Measurements from ENCODE around the gene NSG2. TPM values are rescaled to one million over a fixed set of nuclear protein-coding genes. Genes with fewer than 3 reads are reported as not detected.

Gene NSG2
- total RNA-seq, 1 experiment from 2014 or later = not detected

DNA sequence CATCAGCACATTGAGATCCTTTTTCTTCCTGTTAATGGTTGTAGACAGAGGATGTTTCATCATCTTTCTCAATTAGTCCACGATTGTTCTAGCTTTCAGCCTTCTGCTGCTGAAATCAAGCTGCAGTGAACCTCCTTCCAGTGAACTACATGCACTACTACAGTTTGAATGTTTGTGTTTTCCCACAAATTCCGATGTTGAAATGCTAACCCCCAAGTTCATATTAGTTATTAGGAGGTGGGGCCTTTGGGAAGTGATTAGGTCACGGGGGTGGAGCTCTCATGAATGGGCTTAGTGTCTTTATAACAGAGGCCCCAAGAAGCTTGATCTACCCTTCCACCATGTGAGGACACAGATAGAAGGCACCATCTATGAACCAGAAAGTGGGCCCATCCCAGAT, 32.9 kb downstream of the NSG2 start:
- H4K20me1 ChIP-seq (ENCODE audit: control insufficient read depth, insufficient read depth, insufficient read length) = no peaks in the 10 kb centered on the region
- H2BK20ac ChIP-seq (ENCODE audit: low read depth, low read length, poor library complexity, severe bottlenecking) = no peak overlapping the region
- H3K23me2 ChIP-seq (ENCODE audit: insufficient read length, low read depth, low read length, poor library complexity, severe bottlenecking) = no peaks in the 10 kb centered on the region
- no peaks in the 10 kb centered on the region for H3K4me1 ChIP-seq (ENCODE audit: insufficient read depth, low read length)
- H2BK120ac ChIP-seq (ENCODE audit: low read depth, low read length, poor library complexity, severe bottlenecking) = no peak overlapping the region
- no peak overlapping the region for H3T11ph ChIP-seq (ENCODE audit: low read length)
- no peak overlapping the region for H4K8ac ChIP-seq (replicated peaks; ENCODE audit: insufficient read length, low read depth, low read length)
- H3K9me3 Mint-ChIP-seq = no peaks in the 10 kb centered on the region
- no peak overlapping the region for H4K91ac ChIP-seq (ENCODE audit: insufficient read length, low read depth, low read length)
- H2AK5ac ChIP-seq (ENCODE audit: insufficient read length, low read length) = no peak overlapping the region
- H3K79me1 ChIP-seq (ENCODE audit: insufficient read depth, low read depth, low read length, poor library complexity, severe bottlenecking) = no peaks in the 10 kb centered on the region
- no peak overlapping the region for H3K4me2 ChIP-seq (ENCODE audit: insufficient read depth, insufficient read length, low read length)
- H3K9me3 ChIP-seq (ENCODE audit: control insufficient read depth, low read depth, low read length) = no peaks in the 10 kb centered on the region
- TF ChIP-seq, protein P1, sequence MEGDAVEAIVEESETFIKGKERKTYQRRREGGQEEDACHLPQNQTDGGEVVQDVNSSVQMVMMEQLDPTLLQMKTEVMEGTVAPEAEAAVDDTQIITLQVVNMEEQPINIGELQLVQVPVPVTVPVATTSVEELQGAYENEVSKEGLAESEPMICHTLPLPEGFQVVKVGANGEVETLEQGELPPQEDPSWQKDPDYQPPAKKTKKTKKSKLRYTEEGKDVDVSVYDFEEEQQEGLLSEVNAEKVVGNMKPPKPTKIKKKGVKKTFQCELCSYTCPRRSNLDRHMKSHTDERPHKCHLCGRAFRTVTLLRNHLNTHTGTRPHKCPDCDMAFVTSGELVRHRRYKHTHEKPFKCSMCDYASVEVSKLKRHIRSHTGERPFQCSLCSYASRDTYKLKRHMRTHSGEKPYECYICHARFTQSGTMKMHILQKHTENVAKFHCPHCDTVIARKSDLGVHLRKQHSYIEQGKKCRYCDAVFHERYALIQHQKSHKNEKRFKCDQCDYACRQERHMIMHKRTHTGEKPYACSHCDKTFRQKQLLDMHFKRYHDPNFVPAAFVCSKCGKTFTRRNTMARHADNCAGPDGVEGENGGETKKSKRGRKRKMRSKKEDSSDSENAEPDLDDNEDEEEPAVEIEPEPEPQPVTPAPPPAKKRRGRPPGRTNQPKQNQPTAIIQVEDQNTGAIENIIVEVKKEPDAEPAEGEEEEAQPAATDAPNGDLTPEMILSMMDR (conservative IDR thresholded peaks at IDR 0.05) = no peak
- no peaks in the 10 kb centered on the region for H3K36me3 Mint-ChIP-seq (ENCODE audit: insufficient read depth in 1 of 3, low read depth in 3 of 3)
- no peak overlapping the region for H3K27ac ChIP-seq (ENCODE audit: insufficient read length, low read depth, low read length)
- no peaks in the 10 kb centered on the region for H3K4me1 Mint-ChIP-seq
- no peaks in the 10 kb centered on the region for H3K79me2 ChIP-seq (ENCODE audit: insufficient read depth, low read length)
- H3K18ac ChIP-seq (ENCODE audit: insufficient read length, low read depth, low read length) = no peak overlapping the region
- H3K27me3 ChIP-seq (ENCODE audit: insufficient read depth, low read length) = no peaks in the 10 kb centered on the region
- H3K4me3 Mint-ChIP-seq = no peak overlapping the region
- no peak overlapping the region for H2BK15ac ChIP-seq (ENCODE audit: low read depth, low read length)
- WGBS (ENCODE audit: extremely low coverage, insufficient read length, low lambda C conversion rate) = no CpG with 5 or more reads among the region's 3 CpGs
- no peak overlapping the region for H3K27ac Mint-ChIP-seq
- H3K4ac ChIP-seq (ENCODE audit: low read depth, low read length) = no peak overlapping the region
- H3K9ac ChIP-seq (ENCODE audit: extremely low read depth, insufficient read length, low read length) = no peak overlapping the region
- no peaks in the 10 kb centered on the region; the same call in none of the 2 replicates for H3K27me3 Mint-ChIP-seq (ENCODE audit: low read depth)
- no peak for DNase-seq
- no peak overlapping the region for H3K56ac ChIP-seq (ENCODE audit: insufficient read length, low read depth, low read length)
- no peak overlapping the region for H2BK5ac ChIP-seq (ENCODE audit: insufficient read length, low read length)
- H4K5ac ChIP-seq (ENCODE audit: insufficient read length, low read depth, low read length) = no peak overlapping the region
- H3K23ac ChIP-seq (ENCODE audit: insufficient read length, low read depth, low read length) = no peak overlapping the region
- H2AFZ ChIP-seq (ENCODE audit: low read length) = no peak overlapping the region
- H3K14ac ChIP-seq (ENCODE audit: insufficient read depth, low read length) = no peak overlapping the region
- H2BK12ac ChIP-seq (ENCODE audit: insufficient read length, low read depth, low read length) = no peak overlapping the region
